ENCODE data around the gene GABRG3. TPM values are rescaled to one million over a fixed set of nuclear protein-coding genes. Genes with fewer than 3 reads are reported as not detected.

The GABRG3 gene
- total and polyA plus RNA-seq, 2 experiments from 2014 or later: 0.10 to 1.4 TPM

GRCh38 chr15:27441120-27441519, 470.1 kb downstream of the GABRG3 start:
- Histone ChIP-seq H3F3A (replicated peaks; ENCODE audit: low read depth) (no peaks in the 10 kb centered on the region), H3K4me3 (no peak overlapping the region)

GRCh38 chr15:27448234-27448633, 477.3 kb downstream of the GABRG3 start:
- H3K4me1 Mint-ChIP-seq: peaks cover 7% of the 10 kb centered on the region
- peaks cover 4% of the 10 kb centered on the region for H3K27me3 Mint-ChIP-seq (ENCODE audit: insufficient read depth, low read depth, poor library complexity)
- Histone ChIP-seq H3K27ac (ENCODE audit: low read depth) (no peak overlapping the region), H3K4me2 (no peak overlapping the region), H3K4me1 (ENCODE audit: insufficient read depth) (no peaks in the 10 kb centered on the region), H4K20me1 (replicated peaks; ENCODE audit: insufficient read depth) (no peaks in the 10 kb centered on the region), H3K36me3 (ENCODE audit: insufficient read depth) (no peaks in the 10 kb centered on the region), H3F3A (replicated peaks; ENCODE audit: low read depth) (no peaks in the 10 kb centered on the region), H3K9me2 (ENCODE audit: insufficient read depth) (no peaks in the 10 kb centered on the region), H3K79me2 (replicated peaks; ENCODE audit: insufficient read depth) (no peaks in the 10 kb centered on the region), H2AFZ (no peak overlapping the region), H3K4me3 (no peak overlapping the region), H3K27me3 (ENCODE audit: insufficient read depth) (no peaks in the 10 kb centered on the region)
- DNase-seq (ENCODE audit: low spot score) (no peak), ATAC-seq (no peak)
- TF ChIP-seq ZNF114 (CRISPR knock-in tag; IDR thresholded peaks at IDR 0.05) (no peak), POLR2AphosphoS5 (IDR thresholded peaks at IDR 0.05; ENCODE audit: low read depth) (no peak)
- no peaks in the 10 kb centered on the region for H3K36me3 Mint-ChIP-seq (ENCODE audit: low read depth)
- no peak overlapping the region for H3K4me3 Mint-ChIP-seq
- H3K9me3 Mint-ChIP-seq: peaks cover 10% of the 10 kb centered on the region
- H3K27ac Mint-ChIP-seq: no peak overlapping the region

More at GRCh38 chr15:27441120-27441519, 470.1 kb downstream of the GABRG3 start:
- Mint-ChIP-seq H3K9me3 (peaks cover under 1% of the 10 kb centered on the region; the same call in 1 of the 3 replicates), H3K4me1 (no peaks in the 10 kb centered on the region; the same call in 2 of the 3 replicates), H3K36me3 (ENCODE audit: low read depth) (no peaks in the 10 kb centered on the region), H3K4me3 (no peak overlapping the region), H3K27me3 (ENCODE audit: insufficient read depth, low read depth, poor library complexity) (peaks cover 6% of the 10 kb centered on the region), H3K27ac (no peak overlapping the region)
- no peak for TF ChIP-seq STAT1 (IDR thresholded peaks at IDR 0.05; ENCODE audit: unreplicated experiment)
- TF ChIP-seq POLR2AphosphoS5 (IDR thresholded peaks at IDR 0.05; ENCODE audit: low read depth): no peak
- no peak for TF ChIP-seq NANOG (IDR thresholded peaks at IDR 0.05; ENCODE audit: borderline replicate concordance)
- H2AFZ ChIP-seq: no peak overlapping the region
- no peaks in the 10 kb centered on the region for H4K20me1 ChIP-seq (replicated peaks; ENCODE audit: insufficient read depth)
- DNase-seq (ENCODE audit: low spot score): no peak
- H3K4me2 ChIP-seq: no peak overlapping the region
- H3K27me3 ChIP-seq (ENCODE audit: insufficient read depth): no peaks in the 10 kb centered on the region
- no peaks in the 10 kb centered on the region for H3K4me1 ChIP-seq (ENCODE audit: insufficient read depth)
- no peak for ATAC-seq
- no peaks in the 10 kb centered on the region for H3K79me2 ChIP-seq (replicated peaks; ENCODE audit: insufficient read depth)
- H3K9me2 ChIP-seq (ENCODE audit: insufficient read depth): peaks cover 12% of the 10 kb centered on the region
- no peaks in the 10 kb centered on the region for H3K36me3 ChIP-seq (ENCODE audit: insufficient read depth)
- no peak overlapping the region for H3K27ac ChIP-seq (ENCODE audit: low read depth)

GRCh38 chr15:27448986-27449385, 478.0 kb downstream of the GABRG3 start:
- Histone ChIP-seq H4K20me1 (replicated peaks; ENCODE audit: insufficient read depth) (no peaks in the 10 kb centered on the region), H3K27me3 (ENCODE audit: insufficient read depth) (no peaks in the 10 kb centered on the region), H3K79me2 (replicated peaks; ENCODE audit: insufficient read depth) (no peaks in the 10 kb centered on the region), H3K4me3 (no peak overlapping the region), H3F3A (replicated peaks; ENCODE audit: low read depth) (no peaks in the 10 kb centered on the region), H3K4me2 (no peak overlapping the region), H2AFZ (no peak overlapping the region), H3K36me3 (ENCODE audit: insufficient read depth) (no peaks in the 10 kb centered on the region), H3K4me1 (ENCODE audit: insufficient read depth) (no peaks in the 10 kb centered on the region), H3K27ac (ENCODE audit: low read depth) (no peak overlapping the region), H3K9me2 (ENCODE audit: insufficient read depth) (no peaks in the 10 kb centered on the region)
- no peaks in the 10 kb centered on the region for H3K36me3 Mint-ChIP-seq (ENCODE audit: low read depth)
- H3K4me1 Mint-ChIP-seq: peaks cover 7% of the 10 kb centered on the region
- H3K27ac Mint-ChIP-seq: peak overlapping the region; percentile 71; the same call in 1 of the 2 replicates
- peak; percentile 75 for ATAC-seq
- no peak overlapping the region for H3K4me3 Mint-ChIP-seq
- H3K27me3 Mint-ChIP-seq (ENCODE audit: insufficient read depth, low read depth, poor library complexity): peaks cover 4% of the 10 kb centered on the region
- H3K9me3 Mint-ChIP-seq: peaks cover 10% of the 10 kb centered on the region
- peak; percentile 9 for DNase-seq (ENCODE audit: low spot score)
- TF ChIP-seq CTCF (conservative IDR thresholded peaks at IDR 0.05; ENCODE audit: low read depth in 2 of 2): no peak
- no peak for TF ChIP-seq STAT1 (IDR thresholded peaks at IDR 0.05; ENCODE audit: unreplicated experiment)
- no peak for TF ChIP-seq REST (IDR thresholded peaks at IDR 0.05; ENCODE audit: unreplicated experiment)
- no peak for TF ChIP-seq ZNF331 (CRISPR knock-in tag; IDR thresholded peaks at IDR 0.05; ENCODE audit: low read depth)
- TF ChIP-seq CREB1 (CRISPR knock-in tag; IDR thresholded peaks at IDR 0.05; ENCODE audit: low read depth): no peak
- TF ChIP-seq ZNF114 (CRISPR knock-in tag; IDR thresholded peaks at IDR 0.05): no peak
- no peak for TF ChIP-seq NANOG (IDR thresholded peaks at IDR 0.05; ENCODE audit: borderline replicate concordance)
- TF ChIP-seq ETS1 (IDR thresholded peaks at IDR 0.05): no peak
- no peak for TF ChIP-seq EZH2 (IDR thresholded peaks at IDR 0.05; ENCODE audit: low read depth, unreplicated experiment)
- no peak for TF ChIP-seq POLR2AphosphoS5 (IDR thresholded peaks at IDR 0.05; ENCODE audit: low read depth)
- no peak for TF ChIP-seq EZH2phosphoT487 (IDR thresholded peaks at IDR 0.05; ENCODE audit: unreplicated experiment)
- TF ChIP-seq JUNB (IDR thresholded peaks at IDR 0.05; ENCODE audit: unreplicated experiment): no peak

All from GM23338 (cell line).